ENCODE results near the gene HS3ST3A1.

GRCh38 chr17:13561606-13562270 is 40.0 kb downstream of the HS3ST3A1 start:
- TF ChIP-seq POLR2A (IDR thresholded peaks at IDR 0.05; ENCODE audit: low read length) (no peak), GATA1 (IDR thresholded peaks at IDR 0.05; ENCODE audit: low read depth, low read length) (no peak)
